ENCODE measurements around the gene SYNPO.
A peak's percentile ranks its signal among the peaks of the same experiment; 100 is the strongest.

SYNPO gene

DNA sequence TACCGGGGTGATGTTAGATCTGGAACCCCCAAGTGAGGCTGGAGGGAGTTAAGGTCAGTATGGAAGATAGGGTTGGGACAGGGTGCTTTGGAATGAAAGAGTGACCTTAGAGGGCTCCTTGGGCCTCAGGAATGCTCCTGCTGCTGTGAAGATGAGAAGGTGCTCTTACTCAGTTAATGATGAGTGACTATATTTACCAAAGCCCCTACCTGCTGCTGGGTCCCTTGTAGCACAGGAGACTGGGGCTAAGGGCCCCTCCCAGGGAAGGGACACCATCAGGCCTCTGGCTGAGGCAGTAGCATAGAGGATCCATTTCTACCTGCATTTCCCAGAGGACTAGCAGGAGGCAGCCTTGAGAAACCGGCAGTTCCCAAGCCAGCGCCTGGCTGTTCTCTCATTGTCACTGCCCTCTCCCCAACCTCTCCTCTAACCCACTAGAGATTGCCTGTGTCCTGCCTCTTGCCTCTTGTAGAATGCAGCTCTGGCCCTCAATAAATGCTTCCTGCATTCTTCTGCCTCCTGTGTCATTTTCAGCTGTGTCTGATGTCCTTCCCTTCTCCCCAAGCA, 18.3 kb downstream of the SYNPO start:
- no peak for DNase-seq (ENCODE audit: low spot score)

DNA sequence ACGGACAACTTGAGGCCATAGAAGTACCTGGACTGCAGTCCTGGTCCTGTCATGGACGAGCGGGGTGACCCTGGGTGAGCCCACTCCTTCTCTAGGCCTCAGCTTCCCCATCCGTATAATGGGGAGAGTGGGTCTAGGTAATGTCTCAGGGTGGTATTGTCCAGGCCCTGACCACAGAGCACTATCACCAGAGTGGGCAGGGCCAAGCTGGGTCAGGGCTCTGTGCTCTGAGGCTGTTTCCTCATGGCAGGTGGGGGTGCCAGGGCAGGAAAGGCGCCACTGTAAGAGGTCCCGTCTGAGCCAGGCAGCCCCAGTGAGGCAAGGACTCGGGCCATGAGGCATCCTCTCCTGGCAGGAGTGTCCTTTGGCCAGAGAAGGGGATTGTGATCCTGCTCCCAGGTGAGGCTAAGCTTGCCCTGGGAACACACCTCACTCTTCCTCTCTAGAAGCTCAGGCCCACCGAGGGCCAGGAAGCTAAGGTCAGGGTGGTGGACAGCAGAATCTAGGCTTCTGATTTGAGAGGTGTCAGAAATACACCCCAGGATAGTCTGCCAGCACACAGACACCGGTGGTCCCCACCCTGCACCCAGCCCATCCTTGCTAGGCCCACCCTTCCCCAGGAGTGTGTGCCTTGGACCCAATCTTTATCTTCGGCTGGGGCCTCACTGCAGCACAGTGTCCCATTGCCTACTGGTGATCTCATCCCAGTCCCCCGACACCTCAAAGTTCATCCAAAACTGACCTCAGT, 19.1 kb downstream of the SYNPO start:
- no peak for DNase-seq (ENCODE audit: low spot score)

DNA sequence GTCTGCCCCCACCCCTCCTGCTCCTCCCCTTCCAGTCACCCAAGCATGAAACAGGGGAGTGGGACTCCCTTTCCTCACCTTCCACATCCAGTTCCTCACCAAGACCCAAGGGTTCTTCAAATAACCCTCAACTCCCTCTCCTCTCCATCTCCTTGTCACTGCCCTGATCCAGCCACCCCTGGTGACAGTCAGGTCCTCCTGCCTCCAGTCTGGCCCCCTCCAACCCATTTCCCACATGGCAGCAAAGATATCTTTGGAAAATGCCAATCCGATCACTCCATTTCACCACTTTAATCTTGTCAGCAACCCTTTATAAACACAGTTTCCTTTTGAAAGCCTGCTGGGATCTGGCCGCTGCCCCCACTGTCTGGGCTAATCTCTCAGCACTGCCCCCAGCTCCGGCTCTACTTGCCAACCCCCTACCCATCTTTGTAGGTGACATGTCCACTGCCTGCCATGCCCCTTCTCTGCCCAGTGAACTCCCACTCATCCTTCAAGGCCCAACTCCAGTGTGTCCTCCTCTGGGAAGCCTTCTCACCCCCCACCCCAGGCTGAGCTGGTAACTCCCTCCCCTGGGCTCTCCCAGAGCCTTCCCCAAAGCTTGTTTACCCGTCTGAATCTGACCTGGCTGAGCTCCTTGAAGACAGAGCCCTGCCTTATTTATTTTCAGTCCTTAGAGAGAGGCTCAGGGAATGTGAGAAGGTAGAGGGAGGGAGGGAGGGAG, 19.8 kb downstream of the SYNPO start:
- DNase-seq (ENCODE audit: low spot score): no peak

DNA sequence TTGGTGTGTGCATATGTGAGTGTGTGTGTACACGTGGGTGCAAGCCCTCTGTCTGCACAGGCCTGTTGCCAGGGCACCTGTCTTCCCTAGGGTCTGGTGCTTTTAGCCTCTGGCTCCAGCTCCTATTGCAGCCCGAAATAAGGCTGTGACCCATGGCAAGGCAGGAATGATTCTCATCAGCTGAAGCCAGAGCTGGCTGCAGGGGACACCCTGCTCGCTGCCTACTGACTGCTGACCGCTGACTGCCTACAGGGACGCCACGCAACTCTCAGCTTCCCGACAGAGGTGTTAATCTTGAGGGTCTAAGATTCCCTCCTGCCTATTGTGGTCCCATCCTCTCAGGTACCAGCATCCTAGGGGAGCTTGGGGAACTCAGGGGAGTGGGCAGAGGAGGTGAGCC, 20.6 kb downstream of the SYNPO start, which contains the start of gene MYOZ3:
MYOZ3 (plus strand) TSS at position 166 of the 400 bp plus-strand sequence. CDS start 1,691 bp downstream, outside the sequence.
- no peak for DNase-seq (ENCODE audit: low spot score)

DNA sequence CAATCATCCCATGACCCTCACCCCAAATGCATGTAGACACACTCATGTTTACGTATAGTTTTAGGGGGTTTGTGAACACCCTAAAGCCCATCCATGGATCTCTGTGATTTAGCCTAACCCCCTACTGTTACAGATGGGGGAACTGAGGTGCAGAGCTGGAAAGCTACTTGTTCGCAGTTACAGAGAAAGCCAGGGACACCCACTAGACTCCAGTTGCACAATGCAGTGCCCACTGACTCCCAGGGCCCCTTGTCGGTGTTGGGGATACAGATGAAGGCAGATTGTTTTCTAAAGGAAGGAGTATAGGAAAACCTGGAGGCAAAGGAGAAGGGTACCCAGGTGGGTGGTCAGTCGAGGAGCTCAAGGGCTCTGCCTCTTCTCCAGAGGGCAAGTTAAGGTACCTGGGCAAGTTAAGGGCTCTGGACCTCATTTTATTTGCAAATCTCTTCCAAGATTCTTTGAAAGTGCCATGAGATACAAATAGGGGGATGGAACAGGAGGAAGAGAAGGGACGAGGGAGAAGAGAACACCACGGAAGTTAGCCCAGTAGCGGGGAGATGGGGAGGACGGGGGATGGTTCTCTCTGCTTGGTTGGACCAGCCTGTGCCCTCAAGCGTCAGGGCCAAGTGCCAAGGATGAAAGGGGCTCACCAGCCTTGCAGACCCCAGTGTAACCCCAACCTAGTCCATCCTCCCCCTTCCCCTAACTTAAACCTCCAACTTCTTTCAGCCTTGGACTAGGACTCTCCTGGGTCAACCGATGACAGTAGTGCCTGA, 21.5 kb downstream of the SYNPO start:
- DNase-seq (ENCODE audit: low spot score): no peak

DNA sequence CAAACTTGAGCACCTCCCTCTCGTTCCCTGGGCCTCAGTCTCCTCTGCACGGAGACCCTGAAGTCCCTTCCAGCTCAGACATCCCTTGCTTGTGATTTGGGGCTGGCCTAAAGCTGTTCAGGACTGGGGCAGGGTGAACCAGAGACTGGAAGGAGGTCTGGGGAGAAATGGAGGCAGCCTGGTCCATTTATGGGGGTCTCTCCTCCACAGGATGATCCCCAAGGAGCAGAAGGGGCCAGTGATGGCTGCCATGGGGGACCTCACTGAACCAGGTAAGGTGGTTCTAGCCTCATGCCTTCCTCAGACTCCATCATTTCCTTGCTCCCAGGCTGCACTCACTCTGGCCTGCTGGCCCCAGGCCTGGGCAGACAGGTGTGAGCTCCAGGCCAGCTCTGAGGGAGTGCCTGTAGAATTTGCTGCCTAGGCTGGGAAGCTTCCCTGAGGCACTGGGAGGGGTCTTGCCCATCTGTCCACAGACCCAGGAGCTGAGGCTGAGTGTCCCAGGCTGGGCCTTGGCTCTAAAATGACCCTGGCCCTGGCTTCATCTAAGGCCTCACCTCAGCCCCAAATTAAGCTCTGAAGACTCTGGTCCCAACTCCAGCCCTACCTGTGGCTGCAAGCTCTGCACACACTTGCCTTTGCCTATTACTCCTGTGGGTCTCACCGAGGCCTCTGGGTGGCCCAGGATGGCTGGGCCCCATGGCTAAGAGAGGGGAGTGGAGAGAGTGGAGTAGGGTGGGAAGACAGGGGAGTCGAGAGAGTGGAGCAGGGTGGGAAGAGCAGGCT, 22.5 kb downstream of the SYNPO start:
- no peak for DNase-seq (ENCODE audit: low spot score)

DNA sequence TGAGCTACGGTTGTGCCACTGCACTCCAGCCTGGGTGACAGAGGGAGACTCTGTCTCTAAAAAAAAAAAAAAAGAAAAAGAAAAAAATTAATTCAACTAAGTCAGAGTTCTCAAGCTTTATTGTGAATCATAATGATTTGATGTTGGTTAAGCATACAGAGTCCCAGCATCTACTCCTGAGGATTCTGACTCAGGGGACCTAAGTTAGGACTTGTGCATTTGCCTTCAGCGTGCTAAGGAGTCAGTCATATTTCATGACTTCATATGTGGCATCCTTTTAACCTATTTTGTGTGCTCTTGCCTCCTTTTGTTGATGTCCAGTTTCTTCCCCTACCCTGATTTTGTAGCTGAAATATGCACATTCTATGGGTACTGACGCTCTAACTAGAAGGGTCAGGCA, 23.5 kb downstream of the SYNPO start:
- no peak for DNase-seq (ENCODE audit: low spot score)

DNA sequence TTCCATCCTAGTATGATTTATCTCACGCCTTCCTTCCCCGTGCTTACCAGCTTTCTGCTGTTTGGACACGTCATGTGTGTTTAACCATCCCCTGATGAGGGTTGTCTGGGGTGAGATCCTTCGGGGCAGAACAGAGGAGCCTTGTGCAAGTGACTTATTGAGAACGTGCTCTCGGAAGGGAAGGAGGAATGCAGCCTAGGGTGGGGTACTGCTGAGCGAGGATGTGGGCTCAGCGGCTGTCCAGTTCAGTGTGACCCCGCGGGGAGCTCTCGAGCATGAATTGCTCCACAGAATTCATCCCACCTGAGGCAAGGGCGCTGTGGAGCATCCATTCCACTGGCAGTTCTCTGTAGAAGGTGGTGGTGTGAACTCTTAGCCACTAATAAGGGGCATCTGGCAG, 24.6 kb downstream of the SYNPO start:
- no peak for DNase-seq (ENCODE audit: low spot score)

DNA sequence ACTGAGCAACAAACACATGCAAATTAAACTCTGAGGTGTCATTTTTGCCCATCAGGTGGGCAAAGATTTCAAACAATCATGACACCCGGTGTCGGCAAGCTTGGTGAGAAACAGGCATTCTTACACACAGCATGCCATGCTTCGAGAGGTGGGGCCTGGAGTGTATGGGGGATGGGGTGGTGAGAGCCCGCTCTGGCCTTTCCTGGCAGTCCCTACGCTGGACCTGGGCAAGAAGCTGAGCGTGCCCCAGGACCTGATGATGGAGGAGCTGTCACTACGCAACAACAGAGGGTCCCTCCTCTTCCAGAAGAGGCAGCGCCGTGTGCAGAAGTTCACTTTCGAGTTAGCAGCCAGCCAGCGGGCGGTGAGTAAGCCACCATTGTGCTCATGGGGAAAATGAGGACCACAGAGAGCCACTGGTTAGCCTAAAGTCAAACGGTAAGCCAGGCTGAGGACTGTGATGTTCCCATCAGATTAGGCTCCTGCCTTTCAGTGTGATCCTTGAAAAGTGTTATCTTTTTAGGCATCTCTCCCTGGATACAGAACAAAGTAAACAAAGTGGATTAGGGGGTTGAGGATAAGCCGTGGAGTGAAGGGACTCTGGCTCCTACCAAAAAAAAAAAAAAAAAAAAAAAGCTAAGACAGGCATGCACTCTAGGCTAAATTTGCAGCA, 30.0 kb downstream of the SYNPO start:
- no peak for DNase-seq (ENCODE audit: low spot score)

DNA sequence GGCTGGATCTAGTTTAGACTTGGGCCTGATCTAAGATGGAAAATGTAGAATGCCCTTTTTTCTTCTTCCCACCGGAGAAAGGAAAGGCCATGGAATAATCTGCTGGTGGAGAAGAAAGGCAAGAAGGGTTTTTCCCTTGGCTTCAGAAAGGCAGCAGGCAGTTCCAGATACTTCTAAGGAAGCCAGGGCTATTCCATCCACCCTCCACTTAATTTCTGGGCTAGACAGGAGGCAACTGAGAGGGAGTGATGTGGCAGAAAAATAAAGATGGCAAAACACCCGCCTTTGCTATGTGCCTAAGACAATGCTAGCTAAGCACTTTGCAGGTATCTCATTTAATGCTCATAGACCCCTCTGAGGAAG, 30.5 kb downstream of the SYNPO start:
- DNase-seq (ENCODE audit: low spot score): no peak

DNA sequence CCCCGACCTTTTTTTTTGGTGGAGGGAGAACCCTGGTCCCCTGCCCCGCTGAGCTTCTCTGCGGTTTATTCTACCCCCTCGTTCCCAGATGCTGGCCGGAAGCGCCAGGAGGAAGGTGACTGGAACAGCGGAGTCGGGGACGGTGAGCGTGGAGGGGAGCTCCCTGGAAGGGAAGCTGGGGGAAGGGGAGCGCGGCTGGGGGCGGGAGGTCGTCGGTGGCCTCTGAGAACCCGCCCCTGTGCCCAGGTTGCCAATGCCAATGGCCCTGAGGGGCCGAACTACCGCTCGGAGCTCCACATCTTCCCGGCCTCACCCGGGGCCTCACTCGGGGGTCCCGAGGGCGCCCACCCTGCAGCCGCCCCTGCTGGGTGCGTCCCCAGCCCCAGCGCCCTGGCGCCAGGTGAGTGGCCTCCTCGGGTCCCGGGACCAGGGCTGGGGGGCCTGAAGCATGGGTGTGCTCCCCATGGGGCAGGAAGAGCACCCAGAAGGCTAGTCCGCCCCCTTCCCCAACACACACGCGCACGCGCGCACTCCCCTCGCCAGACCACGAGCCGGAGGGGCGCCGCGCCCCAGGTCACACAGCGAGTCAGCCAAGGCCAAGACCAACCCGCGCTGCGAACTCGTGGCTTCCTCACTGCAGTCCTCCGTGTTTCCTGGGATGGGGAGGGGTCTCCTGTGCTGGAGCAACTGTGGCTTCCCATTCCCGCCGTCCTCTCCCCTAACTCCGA, 31.2 kb downstream of the SYNPO start:
- DNase-seq (ENCODE audit: low spot score): no peak

DNA sequence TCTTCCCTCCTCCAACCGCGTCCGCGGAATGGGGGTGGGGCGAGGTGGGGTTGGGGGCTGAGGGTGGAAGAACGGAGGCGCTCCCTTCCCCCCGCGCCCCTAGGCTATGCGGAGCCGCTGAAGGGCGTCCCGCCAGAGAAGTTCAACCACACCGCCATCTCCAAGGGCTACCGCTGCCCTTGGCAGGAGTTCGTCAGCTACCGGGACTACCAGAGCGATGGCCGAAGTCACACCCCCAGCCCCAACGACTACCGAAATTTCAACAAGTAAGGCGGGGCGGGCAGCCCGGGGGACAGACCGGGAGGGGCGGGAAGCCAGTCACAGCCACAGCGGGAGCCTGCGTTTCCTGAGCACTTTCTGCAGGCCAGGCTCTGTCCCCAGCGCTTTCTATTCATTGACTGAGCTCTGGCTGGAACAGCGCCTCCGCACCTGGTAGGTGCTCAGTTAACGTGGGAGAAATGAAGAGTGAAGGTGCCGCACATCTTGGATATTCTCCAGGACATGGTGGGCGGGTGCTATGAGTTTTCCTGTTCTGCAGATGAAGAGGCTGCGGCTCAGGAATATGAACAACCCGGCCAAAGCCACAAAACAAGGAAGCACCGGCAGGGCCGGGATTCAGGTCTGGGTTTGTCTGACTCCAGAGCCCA, 31.9 kb downstream of the SYNPO start:
- DNase-seq (ENCODE audit: low spot score): peak; percentile 73

DNA sequence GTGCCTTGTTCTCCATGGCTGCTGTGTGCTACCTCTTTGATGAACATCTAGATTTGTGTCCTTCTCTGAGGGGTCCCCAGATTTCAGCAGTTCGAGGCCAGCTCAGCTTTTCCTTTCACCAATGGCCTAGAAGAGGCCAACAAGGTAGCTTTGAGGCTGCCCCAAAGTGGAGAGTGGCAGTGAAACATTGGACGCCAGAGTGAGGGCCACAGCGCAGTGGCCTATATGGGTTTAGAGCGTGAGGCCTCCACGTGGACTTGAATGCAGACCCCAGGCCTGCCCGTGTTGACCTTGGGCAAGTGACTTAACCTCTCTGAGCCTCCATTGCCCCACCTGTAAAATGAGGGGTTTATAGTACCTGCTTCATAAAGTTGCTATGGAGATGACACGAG, 32.4 kb downstream of the SYNPO start:
- no peak for DNase-seq (ENCODE audit: low spot score)

DNA sequence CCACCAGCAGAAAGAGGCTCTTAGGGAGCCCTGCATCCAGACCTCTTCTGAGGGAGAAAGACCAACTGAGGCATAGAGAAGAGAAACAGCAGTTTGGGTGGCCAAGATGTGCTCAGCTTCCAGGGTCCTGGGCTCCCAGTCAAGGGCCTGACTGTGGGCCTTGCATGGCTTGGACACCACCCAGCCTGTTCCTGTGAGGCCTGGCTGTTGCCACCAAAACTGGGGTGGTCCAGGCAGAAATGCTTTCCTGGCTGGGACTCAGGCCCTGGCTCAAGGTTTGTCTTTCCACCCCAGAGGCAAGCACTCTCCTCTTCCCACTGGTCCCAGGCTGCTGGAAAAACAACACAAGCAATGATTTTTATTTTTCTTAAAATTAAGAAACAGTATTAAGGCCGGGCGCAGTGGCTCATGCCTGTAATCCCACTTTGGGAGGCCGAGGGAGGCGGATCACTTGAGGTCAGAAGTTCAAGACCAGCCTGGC, 33.9 kb downstream of the SYNPO start:
- DNase-seq (ENCODE audit: low spot score): peak; percentile 90

DNA sequence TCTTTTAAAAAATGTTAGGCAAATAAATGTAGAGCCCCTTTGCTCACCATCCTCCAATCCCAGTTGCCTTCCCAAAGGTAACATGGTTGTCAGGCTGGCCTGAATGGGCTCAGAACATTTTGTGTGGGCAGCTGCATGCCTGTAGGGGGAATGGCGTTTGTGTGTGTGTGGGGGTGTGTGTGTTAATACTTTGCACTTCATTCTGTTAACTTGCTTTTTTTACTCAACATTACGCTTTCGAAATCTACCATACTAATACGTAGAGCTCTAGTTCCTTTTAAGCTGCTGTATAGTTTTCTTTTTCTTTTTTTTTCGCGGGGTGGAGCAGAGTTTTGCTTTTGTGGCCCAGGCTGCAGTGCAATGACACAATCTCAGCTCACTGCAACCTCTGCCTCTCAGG, 34.6 kb downstream of the SYNPO start:
- DNase-seq (ENCODE audit: low spot score): no peak

DNA sequence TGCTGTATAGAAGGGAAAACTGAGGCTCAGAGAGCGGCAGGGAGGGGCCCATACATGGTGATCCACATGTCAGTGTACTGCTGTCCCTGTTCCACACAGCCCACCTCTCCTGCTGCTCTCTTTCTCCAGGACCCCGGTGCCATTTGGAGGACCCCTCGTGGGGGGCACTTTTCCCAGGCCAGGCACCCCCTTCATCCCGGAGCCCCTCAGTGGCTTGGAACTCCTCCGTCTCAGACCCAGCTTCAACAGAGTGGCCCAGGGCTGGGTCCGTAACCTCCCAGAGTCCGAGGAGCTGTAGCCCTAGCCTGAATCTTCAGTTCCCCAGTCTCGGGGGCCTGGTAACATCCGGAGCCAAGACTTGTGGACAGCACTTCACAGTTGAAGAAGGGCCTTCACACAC, 36.1 kb downstream of the SYNPO start:
- DNase-seq (ENCODE audit: low spot score): no peak

DNA sequence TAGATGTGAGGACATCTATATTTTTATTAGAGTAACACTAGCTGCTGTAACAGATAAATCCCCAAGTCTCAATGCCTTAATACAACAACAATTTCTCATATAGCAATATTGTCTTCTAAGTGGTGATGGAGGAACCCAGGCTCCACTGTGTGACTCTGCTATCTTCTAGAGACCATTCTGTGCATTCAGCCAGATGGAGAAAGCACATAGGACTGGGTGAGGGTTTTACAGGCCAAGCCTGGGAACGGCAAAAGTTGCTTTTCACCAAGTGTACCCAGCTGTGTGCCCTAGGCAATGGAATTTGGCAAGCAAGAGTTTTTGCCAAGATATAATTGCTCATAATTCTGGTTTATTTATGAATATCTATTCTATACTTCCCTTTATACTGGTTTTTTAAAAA, 48.7 kb downstream of the SYNPO start:
- DNase-seq (ENCODE audit: low spot score): no peak

DNA sequence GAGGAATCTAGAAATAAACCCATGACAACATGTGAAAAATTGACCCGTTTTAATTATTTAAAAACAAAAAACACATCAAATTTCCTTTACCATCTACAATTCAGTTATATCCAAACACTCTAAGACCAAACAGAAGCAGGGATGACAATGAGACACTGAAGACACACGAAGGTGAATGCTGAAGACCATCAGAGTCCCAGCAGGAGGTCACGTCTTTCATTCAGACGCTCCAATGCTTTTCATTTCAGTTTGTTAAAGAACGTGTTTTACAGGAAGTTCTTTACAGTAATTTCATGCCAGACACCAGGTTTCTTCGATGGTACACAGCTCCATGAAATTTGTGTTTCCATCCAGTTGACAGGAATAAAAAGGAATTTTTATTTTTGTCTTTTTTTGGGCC, 50.3 kb downstream of the SYNPO start:
- DNase-seq (ENCODE audit: low spot score): no peak

DNA sequence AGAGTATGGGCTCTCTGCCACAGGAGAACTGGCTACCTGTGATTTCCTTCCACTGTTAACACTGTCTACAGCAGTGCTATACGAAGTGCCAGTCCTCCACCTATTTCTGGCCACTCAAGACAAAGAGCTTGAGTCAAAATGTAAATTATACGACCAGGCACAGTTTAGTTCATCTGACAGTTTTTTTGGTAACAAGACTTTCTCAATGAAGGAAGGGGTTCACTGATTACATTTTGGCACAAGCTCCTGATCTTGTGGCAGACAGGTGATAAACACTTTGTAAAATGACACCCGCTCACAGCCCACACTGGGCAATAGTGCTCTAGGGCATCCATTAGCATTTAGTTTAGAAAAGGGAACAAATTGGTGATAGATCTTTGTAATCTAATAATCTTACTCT, 51.8 kb downstream of the SYNPO start:
- DNase-seq (ENCODE audit: low spot score): no peak

DNA sequence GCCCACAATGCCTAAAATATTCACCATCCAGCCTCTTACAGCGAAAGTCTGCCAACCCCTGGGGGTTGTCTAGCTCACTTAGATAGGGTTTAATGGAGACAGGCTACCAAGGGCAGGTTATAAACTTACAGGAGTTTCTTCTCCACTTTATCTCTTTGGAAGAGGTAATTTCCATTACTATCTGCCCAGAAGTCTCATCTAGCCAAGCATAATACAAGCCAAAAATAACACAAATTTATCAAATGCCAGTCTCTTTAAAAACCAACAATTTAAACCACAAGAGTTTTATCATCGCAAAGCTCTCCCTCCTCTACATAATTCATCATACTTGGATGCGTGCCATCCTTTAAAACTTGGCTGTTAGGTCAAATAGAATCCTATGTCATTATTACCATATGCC, 54.2 kb downstream of the SYNPO start:
- DNase-seq (ENCODE audit: low spot score): no peak
